HL-60 (cell line): ENCODE measurements around the gene ZDHHC4.

Experiments used
- CTCF ChIP-seq: IDR thresholded peaks from one replicate; pipeline ENCODE4 v1.5.1; 2011; ENCODE audit warnings: low read length, control low read depth, inconsistent platforms; ENCODE audit not compliant: insufficient read depth
- GABPA ChIP-seq: IDR thresholded peaks from 2 replicates; pipeline ENCODE4 v1.6.1; 2012; ENCODE audit warnings: low read depth
- POLR2AphosphoS5 ChIP-seq: IDR thresholded peaks from 2 replicates; pipeline ENCODE4 v1.6.1; 2012; ENCODE audit warnings: low read depth
- REST ChIP-seq: IDR thresholded peaks from 2 replicates; pipeline ENCODE4 v1.6.1; 2012; ENCODE audit warnings: low read depth; ENCODE audit not compliant: insufficient replicate concordance
- SPI1 ChIP-seq: IDR thresholded peaks from 2 replicates; pipeline ENCODE4 v1.6.1; 2012; ENCODE audit warnings: low read depth, mild to moderate bottlenecking, borderline replicate concordance

- TF ChIP-seq CTCF = no peak
- TF ChIP-seq POLR2AphosphoS5 = no peak
- TF ChIP-seq SPI1 = no peak
- no peak for TF ChIP-seq GABPA
- no peak for TF ChIP-seq REST
These were observed 45.0 kb downstream of the ZDHHC4 start for GRCh38 chr7:6622134-6622710.
